ENCODE measurements around the gene MBD2.

MBD2 gene

DNA sequence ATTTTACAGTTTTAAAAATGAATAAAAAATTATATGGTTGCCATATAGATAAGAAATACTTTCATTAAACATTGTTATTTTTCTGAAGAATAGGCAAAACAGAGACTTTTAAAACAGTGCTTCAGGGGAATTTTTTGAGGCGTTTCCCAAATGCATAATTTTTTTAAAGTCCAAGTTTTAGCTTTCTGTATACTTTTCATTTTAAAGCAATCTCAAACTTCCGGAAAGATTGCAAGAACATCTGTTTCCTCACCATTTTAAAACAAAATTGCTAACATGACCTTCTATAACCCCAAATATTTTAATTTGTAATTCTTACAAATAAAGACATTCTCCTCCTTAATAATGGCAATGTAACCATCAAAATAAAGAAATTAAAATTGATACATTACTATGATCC lies 15.1 kb upstream of the MBD2 start:
- no peak overlapping the region for H3K27ac ChIP-seq

DNA sequence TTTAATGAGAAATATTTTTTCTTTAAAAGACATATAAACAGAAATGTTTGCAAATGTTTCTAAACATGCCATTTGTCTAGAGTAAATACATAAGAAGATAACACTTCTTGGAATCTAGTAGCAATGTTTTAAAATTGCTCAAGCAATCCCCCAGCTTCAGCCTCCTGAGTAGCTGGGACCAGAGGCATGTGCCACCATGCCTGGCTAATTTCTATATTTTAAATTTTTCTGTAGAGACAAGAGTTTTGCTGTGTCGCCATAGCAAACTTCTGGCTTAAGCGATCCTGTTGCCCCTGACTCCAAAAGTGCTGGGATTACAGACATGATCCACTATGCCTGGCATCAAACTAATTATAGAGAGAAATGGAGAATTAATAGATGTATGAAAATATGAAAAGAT lies 14.6 kb upstream of the MBD2 start:
- no peak overlapping the region for H3K9ac ChIP-seq
- no peak overlapping the region for H2AFZ ChIP-seq (ENCODE audit: low read depth)
- H3K4me3 ChIP-seq (IDR thresholded peaks at IDR 0.05; ENCODE audit: insufficient read depth, low read depth, low read length) = no peak overlapping the region
- H4K20me1 ChIP-seq (ENCODE audit: insufficient read depth) = no peaks in the 10 kb centered on the region
- no peak for TF ChIP-seq CTCF (conservative IDR thresholded peaks at IDR 0.05; ENCODE audit: low read depth, low read length)
- H3K4me1 ChIP-seq (ENCODE audit: low read depth, poor library complexity, severe bottlenecking) = no peaks in the 10 kb centered on the region
- no peak overlapping the region for H3K27ac ChIP-seq
- no peak overlapping the region for H3K4me2 ChIP-seq
- no peaks in the 10 kb centered on the region for H3K36me3 ChIP-seq (ENCODE audit: insufficient read depth)
- H3K79me2 ChIP-seq (ENCODE audit: insufficient read depth, low read depth) = no peaks in the 10 kb centered on the region
- no peaks in the 10 kb centered on the region for H3K27me3 ChIP-seq (ENCODE audit: insufficient read depth, low read depth)

More for the DNA sequence above, 15.1 kb upstream of the MBD2 start:
- Histone ChIP-seq H3K4me3 (IDR thresholded peaks at IDR 0.05; ENCODE audit: insufficient read depth, low read depth, low read length) (no peak overlapping the region), H3K4me1 (ENCODE audit: low read depth, poor library complexity, severe bottlenecking) (no peaks in the 10 kb centered on the region), H4K20me1 (ENCODE audit: insufficient read depth) (no peaks in the 10 kb centered on the region), H3K9ac (no peak overlapping the region), H2AFZ (ENCODE audit: low read depth) (no peak overlapping the region), H3K79me2 (ENCODE audit: insufficient read depth, low read depth) (no peaks in the 10 kb centered on the region), H3K27me3 (ENCODE audit: insufficient read depth, low read depth) (no peaks in the 10 kb centered on the region), H3K4me2 (no peak overlapping the region), H3K36me3 (ENCODE audit: insufficient read depth) (no peaks in the 10 kb centered on the region)
- no peak for TF ChIP-seq CTCF (conservative IDR thresholded peaks at IDR 0.05; ENCODE audit: low read depth, low read length)

GRCh38 chr18:54238173-54238936 lies 13.9 kb upstream of the MBD2 start:
- H3K9ac ChIP-seq = no peak overlapping the region
- H3K4me3 ChIP-seq (IDR thresholded peaks at IDR 0.05; ENCODE audit: insufficient read depth, low read depth, low read length) = no peak overlapping the region
- no peak overlapping the region for H2AFZ ChIP-seq (ENCODE audit: low read depth)
- H3K4me1 ChIP-seq (ENCODE audit: low read depth, poor library complexity, severe bottlenecking) = no peaks in the 10 kb centered on the region
- H3K27ac ChIP-seq = no peak overlapping the region
- H3K36me3 ChIP-seq (ENCODE audit: insufficient read depth) = no peaks in the 10 kb centered on the region
- TF ChIP-seq CTCF (conservative IDR thresholded peaks at IDR 0.05; ENCODE audit: low read depth, low read length) = no peak
- H4K20me1 ChIP-seq (ENCODE audit: insufficient read depth) = no peaks in the 10 kb centered on the region
- no peaks in the 10 kb centered on the region for H3K79me2 ChIP-seq (ENCODE audit: insufficient read depth, low read depth)
- no peaks in the 10 kb centered on the region for H3K27me3 ChIP-seq (ENCODE audit: insufficient read depth, low read depth)
- H3K4me2 ChIP-seq = no peak overlapping the region

- H3K27me3 ChIP-seq (ENCODE audit: insufficient read depth, low read depth) = no peaks in the 10 kb centered on the region
- H3K4me1 ChIP-seq (ENCODE audit: low read depth, poor library complexity, severe bottlenecking) = no peaks in the 10 kb centered on the region
- no peak overlapping the region for H3K27ac ChIP-seq
- H3K9ac ChIP-seq = no peak overlapping the region
- TF ChIP-seq CTCF (conservative IDR thresholded peaks at IDR 0.05; ENCODE audit: low read depth, low read length) = no peak
- no peak overlapping the region for H3K4me3 ChIP-seq (IDR thresholded peaks at IDR 0.05; ENCODE audit: insufficient read depth, low read depth, low read length)
- no peaks in the 10 kb centered on the region for H3K79me2 ChIP-seq (ENCODE audit: insufficient read depth, low read depth)
- no peak overlapping the region for H2AFZ ChIP-seq (ENCODE audit: low read depth)
- no peaks in the 10 kb centered on the region for H4K20me1 ChIP-seq (ENCODE audit: insufficient read depth)
- H3K36me3 ChIP-seq (ENCODE audit: insufficient read depth) = no peaks in the 10 kb centered on the region
- H3K4me2 ChIP-seq = no peak overlapping the region
Observed at GRCh38 chr18:54235871-54236270, 11.4 kb upstream of the MBD2 start.
